ENCODE results near the gene SH2B3.

GRCh38 chr12:111389635-111390034, 16.1 kb upstream of the SH2B3 start:
- TF ChIP-seq CTCF (conservative IDR thresholded peaks at IDR 0.05; ENCODE audit: low read length) (no peak), EZH2phosphoT487 (IDR thresholded peaks at IDR 0.05; ENCODE audit: borderline replicate concordance, low read depth, low read length) (no peak)
